T-helper 9 cell (primary cell): ENCODE results near the gene FLOT1.
"Not testable (repeated sequence)": the region's sequence is repeated elsewhere in the genome, so short reads cannot be mapped to it uniquely, and the experiment has no call there.

Experiments used
- DNase-seq: peaks from one replicate; pipeline ENCODE4 v3.0.0-alpha.2; 2020

Gene FLOT1

GRCh38 chr6:30722280-30723112 lies 20.0 kb downstream of the FLOT1 start:
- peak; percentile 87 for DNase-seq

- DNase-seq = not testable (repeated sequence)
These were observed 20.5 kb downstream of the FLOT1 start for GRCh38 chr6:30722025-30722279.

- peak; percentile 94 for DNase-seq
These were observed 21.1 kb downstream of the FLOT1 start for GRCh38 chr6:30721198-30722024.

- DNase-seq = peak; percentile 29
These were observed 21.7 kb downstream of the FLOT1 start for GRCh38 chr6:30720738-30721197.

GRCh38 chr6:30719791-30720737 lies 22.4 kb downstream of the FLOT1 start, which contains the start of gene TUBB:
TUBB (plus strand) TSS chr6:30720352; CDS start chr6:30720507, 155 bp downstream.
- DNase-seq = peak; percentile 91

GRCh38 chr6:30719356-30719755 lies 23.1 kb downstream of the FLOT1 start:
- DNase-seq = no peak

GRCh38 chr6:30717845-30718720 lies 24.4 kb downstream of the FLOT1 start:
- not testable (repeated sequence) for DNase-seq

GRCh38 chr6:30717129-30717844 lies 25.2 kb downstream of the FLOT1 start, which contains the start of gene MDC1:
MDC1 (minus strand) TSS chr6:30717281; CDS start chr6:30715175, 2,106 bp downstream.
- DNase-seq = peak; percentile 96

- DNase-seq = no peak
These were observed 25.7 kb downstream of the FLOT1 start for GRCh38 chr6:30716879-30717128.

GRCh38 chr6:30714263-30714662 lies 28.2 kb downstream of the FLOT1 start:
- DNase-seq = no peak

- no peak for DNase-seq
These were observed 30.0 kb downstream of the FLOT1 start for GRCh38 chr6:30712441-30712945.

- DNase-seq = no peak
These were observed 30.6 kb downstream of the FLOT1 start for GRCh38 chr6:30711758-30712380.

GRCh38 chr6:30709101-30709868 lies 33.2 kb downstream of the FLOT1 start:
- DNase-seq = no peak

- no peak for DNase-seq
These were observed 35.1 kb downstream of the FLOT1 start for GRCh38 chr6:30707281-30707850.

GRCh38 chr6:30705620-30706019 lies 36.9 kb downstream of the FLOT1 start:
- DNase-seq = no peak

- no peak for DNase-seq
These were observed 38.7 kb downstream of the FLOT1 start for GRCh38 chr6:30703821-30704220.

- no peak for DNase-seq
These were observed 39.5 kb downstream of the FLOT1 start for GRCh38 chr6:30703011-30703410.

- DNase-seq = no peak
These were observed 42.1 kb downstream of the FLOT1 start for GRCh38 chr6:30700340-30700739.

GRCh38 chr6:30696432-30696831 lies 46.1 kb downstream of the FLOT1 start:
- DNase-seq = no peak
